ENCODE measurements around the gene AGAP1. TPM values are rescaled to one million over a fixed set of nuclear protein-coding genes. Genes with fewer than 3 reads are reported as not detected.

AGAP1 gene
- total RNA-seq, 1 donor from 2014 or later = 39.4 TPM

GRCh38 chr2:235701206-235701981, 207.6 kb downstream of the AGAP1 start:
- Mint-ChIP-seq H3K27me3 (ENCODE audit: low read depth, unreplicated experiment) (no peaks in the 10 kb centered on the region), H3K9me3 (ENCODE audit: unreplicated experiment) (no peaks in the 10 kb centered on the region), H3K4me3 (ENCODE audit: unreplicated experiment) (no peak overlapping the region), H3K27ac (ENCODE audit: unreplicated experiment) (peak overlapping the region; percentile 18), H3K4me1 (ENCODE audit: low read depth, unreplicated experiment) (peaks cover 11% of the 10 kb centered on the region), H3K36me3 (ENCODE audit: low read depth, unreplicated experiment) (peaks cover 1% of the 10 kb centered on the region)
- H3K4me3 ChIP-seq (ENCODE audit: insufficient read depth, low read depth, low read length) = no peak overlapping the region
- no peak overlapping the region for H2AFZ ChIP-seq (ENCODE audit: low read depth, low read length)
- DNase-seq (ENCODE audit: low read depth) (no peak), FAIRE-seq (no peak)
- peaks cover 2% of the 10 kb centered on the region for H3K79me2 ChIP-seq (ENCODE audit: insufficient read depth, low read length)
- no peak overlapping the region for H3K4me2 ChIP-seq (ENCODE audit: low read length)
- H3K27me3 ChIP-seq (ENCODE audit: insufficient read depth, low read length) = no peaks in the 10 kb centered on the region
- H3K27ac ChIP-seq (ENCODE audit: low read depth, low read length) = no peak overlapping the region
- no peak overlapping the region for H3K9ac ChIP-seq (ENCODE audit: low read length)
- peaks cover 5% of the 10 kb centered on the region for H3K4me1 ChIP-seq (ENCODE audit: insufficient read depth, low read length)
- peaks cover 56% of the 10 kb centered on the region for H4K20me1 ChIP-seq (ENCODE audit: insufficient read depth, low read length)
- no peaks in the 10 kb centered on the region for H3K36me3 ChIP-seq (ENCODE audit: insufficient read depth, low read length)
- H3K9me3 ChIP-seq (ENCODE audit: insufficient read depth, low read depth, low read length) = no peaks in the 10 kb centered on the region
- no peak for TF ChIP-seq CTCF (IDR thresholded peaks at IDR 0.05; ENCODE audit: insufficient read depth, low read depth, low read length)
- no peak for TF ChIP-seq EZH2 (IDR thresholded peaks at IDR 0.05; ENCODE audit: insufficient read depth, low read length)

GRCh38 chr2:235702186-235702585, 208.3 kb downstream of the AGAP1 start:
- TF ChIP-seq EZH2 (IDR thresholded peaks at IDR 0.05; ENCODE audit: insufficient read depth, low read length) (no peak), CTCF (IDR thresholded peaks at IDR 0.05; ENCODE audit: insufficient read depth, low read depth, low read length) (no peak)
- Histone ChIP-seq H3K9ac (ENCODE audit: low read length) (no peak overlapping the region), H3K9me3 (ENCODE audit: insufficient read depth, low read depth, low read length) (no peaks in the 10 kb centered on the region), H3K27ac (ENCODE audit: low read depth, low read length) (no peak overlapping the region), H4K20me1 (ENCODE audit: insufficient read depth, low read length) (peaks cover 58% of the 10 kb centered on the region), H3K4me2 (ENCODE audit: low read length) (no peak overlapping the region), H3K4me1 (ENCODE audit: insufficient read depth, low read length) (peaks cover 5% of the 10 kb centered on the region), H3K27me3 (ENCODE audit: insufficient read depth, low read length) (no peaks in the 10 kb centered on the region), H2AFZ (ENCODE audit: low read depth, low read length) (no peak overlapping the region), H3K36me3 (ENCODE audit: insufficient read depth, low read length) (no peaks in the 10 kb centered on the region), H3K79me2 (ENCODE audit: insufficient read depth, low read length) (peaks cover 2% of the 10 kb centered on the region), H3K4me3 (ENCODE audit: insufficient read depth, low read depth, low read length) (no peak overlapping the region)
- Mint-ChIP-seq H3K9me3 (ENCODE audit: unreplicated experiment) (no peaks in the 10 kb centered on the region), H3K27ac (ENCODE audit: unreplicated experiment) (peak overlapping the region; percentile 18), H3K4me3 (ENCODE audit: unreplicated experiment) (no peak overlapping the region), H3K27me3 (ENCODE audit: low read depth, unreplicated experiment) (no peaks in the 10 kb centered on the region), H3K36me3 (ENCODE audit: low read depth, unreplicated experiment) (peaks cover 1% of the 10 kb centered on the region), H3K4me1 (ENCODE audit: low read depth, unreplicated experiment) (peaks cover 11% of the 10 kb centered on the region)
- DNase-seq (ENCODE audit: low read depth) = no peak
- FAIRE-seq = no peak

GRCh38 chr2:235703711-235704295, 210.0 kb downstream of the AGAP1 start:
- Histone ChIP-seq H3K9ac (ENCODE audit: low read length) (no peak overlapping the region), H3K79me2 (ENCODE audit: insufficient read depth, low read length) (peaks cover 6% of the 10 kb centered on the region), H3K36me3 (ENCODE audit: insufficient read depth, low read length) (no peaks in the 10 kb centered on the region), H3K27me3 (ENCODE audit: insufficient read depth, low read length) (no peaks in the 10 kb centered on the region), H3K4me2 (ENCODE audit: low read length) (no peak overlapping the region), H3K4me1 (ENCODE audit: insufficient read depth, low read length) (peaks cover 6% of the 10 kb centered on the region), H3K27ac (ENCODE audit: low read depth, low read length) (no peak overlapping the region), H3K9me3 (ENCODE audit: insufficient read depth, low read depth, low read length) (no peaks in the 10 kb centered on the region), H2AFZ (ENCODE audit: low read depth, low read length) (no peak overlapping the region), H4K20me1 (ENCODE audit: insufficient read depth, low read length) (peaks cover 64% of the 10 kb centered on the region), H3K4me3 (ENCODE audit: insufficient read depth, low read depth, low read length) (no peak overlapping the region)
- H3K36me3 Mint-ChIP-seq (ENCODE audit: low read depth, unreplicated experiment) = peaks cover 1% of the 10 kb centered on the region
- DNase-seq (ENCODE audit: low read depth) (no peak), FAIRE-seq (no peak)
- no peak overlapping the region for H3K4me3 Mint-ChIP-seq (ENCODE audit: unreplicated experiment)
- H3K27me3 Mint-ChIP-seq (ENCODE audit: low read depth, unreplicated experiment) = no peaks in the 10 kb centered on the region
- no peak for TF ChIP-seq EZH2 (IDR thresholded peaks at IDR 0.05; ENCODE audit: insufficient read depth, low read length)
- no peak for TF ChIP-seq CTCF (IDR thresholded peaks at IDR 0.05; ENCODE audit: insufficient read depth, low read depth, low read length)
- H3K27ac Mint-ChIP-seq (ENCODE audit: unreplicated experiment) = no peak overlapping the region
- peaks cover 19% of the 10 kb centered on the region for H3K4me1 Mint-ChIP-seq (ENCODE audit: low read depth, unreplicated experiment)
- H3K9me3 Mint-ChIP-seq (ENCODE audit: unreplicated experiment) = peaks cover 1% of the 10 kb centered on the region
